Immature natural killer cell (primary cell): ENCODE data around the gene DTL. TPM values are rescaled to one million over a fixed set of nuclear protein-coding genes. Genes with fewer than 3 reads are reported as not detected.
A peak's percentile ranks its signal among the peaks of the same experiment; 100 is the strongest.

ENCODE experiments used
- DNase-seq, 3 donors: peaks; one replicate each; pipeline ENCODE4 v3.0.0; 2022; ENCODE audit warnings: mixed read lengths in 1 of 3
- H3K27ac Mint-ChIP-seq, 6 donors: one replicate each; pipeline ENCODE4 v1.8.0; 2020; ENCODE audit warnings: mixed read lengths in 6 of 6, mild to moderate bottlenecking in 5 of 6, inconsistent platforms in 4 of 6, moderate library complexity in 3 of 6
- H3K27me3 Mint-ChIP-seq, 3 donors: one replicate each; pipeline ENCODE4 v1.8.0; 2020 to 2021; ENCODE audit warnings: low read depth in 3 of 3, mild to moderate bottlenecking in 3 of 3, mixed read lengths in 3 of 3, moderate library complexity in 3 of 3, inconsistent platforms in 1 of 3
- H3K36me3 Mint-ChIP-seq, 3 donors: one replicate each; pipeline ENCODE4 v1.8.0; 2020; ENCODE audit warnings: mixed read lengths in 3 of 3, inconsistent platforms in 2 of 3, mild to moderate bottlenecking in 2 of 3
- H3K4me1 Mint-ChIP-seq, 2 donors: one replicate each; pipeline ENCODE4 v1.8.0; 2020; ENCODE audit warnings: inconsistent platforms in 2 of 2, mild to moderate bottlenecking in 2 of 2, mixed read lengths in 2 of 2, moderate library complexity in 1 of 2
- H3K4me3 Mint-ChIP-seq, 5 donors: one replicate each; pipeline ENCODE4 v1.8.0; 2020; ENCODE audit warnings: mild to moderate bottlenecking in 5 of 5, mixed read lengths in 5 of 5, inconsistent platforms in 3 of 5, moderate library complexity in 3 of 5
- H3K9me3 Mint-ChIP-seq, 6 donors: one replicate each; pipeline ENCODE4 v1.8.0; 2020; ENCODE audit warnings: mild to moderate bottlenecking in 6 of 6, mixed read lengths in 6 of 6, inconsistent platforms in 4 of 6, moderate library complexity in 3 of 6
- polyA plus RNA-seq, 3 donors: library from polyadenylated mRNA; unstranded; fragments of 300-500 nt; fragmentation: Illumina TruSeq; gene quantifications; one replicate each; pipeline ENCODE4 v1.2.3, GENCODE V29; 2021

Gene DTL
- polyA plus RNA-seq, 3 donors from 2014 or later = 1.4 to 3.5 (median 3.1) TPM

- Mint-ChIP-seq H3K27me3 (peaks cover 0 to 2% (median 0%) of the 10 kb centered on the region in 3 donors), H3K4me1 (peaks cover 19 to 26% of the 10 kb centered on the region in 2 donors), H3K9me3 (no peaks in the 10 kb centered on the region), H3K27ac (peak overlapping the region; percentile 48 to 79 (median 63)), H3K4me3 (peak overlapping the region in 3 of 5 donors; percentile 13 to 53 (median 51)), H3K36me3 (no peaks in the 10 kb centered on the region)
- DNase-seq = no peak
These were observed 54.1 kb downstream of the DTL start for GRCh38 chr1:212089560-212090163.

- no peaks in the 10 kb centered on the region for H3K9me3 Mint-ChIP-seq
- DNase-seq = no peak
- H3K4me1 Mint-ChIP-seq = peaks cover 20 to 26% of the 10 kb centered on the region in 2 donors
- peaks cover 0 to 6% (median 0%) of the 10 kb centered on the region in 3 donors for H3K36me3 Mint-ChIP-seq
- H3K4me3 Mint-ChIP-seq = no peak overlapping the region
- no peak overlapping the region for H3K27ac Mint-ChIP-seq
- peaks cover 0 to 2% (median 0%) of the 10 kb centered on the region in 3 donors for H3K27me3 Mint-ChIP-seq
These were observed 56.0 kb downstream of the DTL start for GRCh38 chr1:212091438-212092121.

GRCh38 chr1:212097360-212097759 lies 61.8 kb downstream of the DTL start:
- Mint-ChIP-seq H3K4me1 (peaks cover 0 to 2% of the 10 kb centered on the region in 2 donors), H3K27me3 (peaks cover 0 to 4% (median 0%) of the 10 kb centered on the region in 3 donors), H3K36me3 (peaks cover 0 to 25% (median 9%) of the 10 kb centered on the region in 3 donors), H3K27ac (no peak overlapping the region), H3K4me3 (no peak overlapping the region), H3K9me3 (peaks cover 0 to 7% (median 6%) of the 10 kb centered on the region in 6 donors)
- DNase-seq = no peak

GRCh38 chr1:212098310-212098709 lies 62.8 kb downstream of the DTL start:
- H3K4me3 Mint-ChIP-seq = no peak overlapping the region
- no peak for DNase-seq
- H3K36me3 Mint-ChIP-seq = peaks cover 0 to 25% (median 9%) of the 10 kb centered on the region in 3 donors
- H3K27ac Mint-ChIP-seq = no peak overlapping the region
- peaks cover 0 to 7% (median 6%) of the 10 kb centered on the region in 6 donors for H3K9me3 Mint-ChIP-seq
- peaks cover 0 to 2% of the 10 kb centered on the region in 2 donors for H3K4me1 Mint-ChIP-seq
- peaks cover 0 to 3% (median 0%) of the 10 kb centered on the region in 3 donors for H3K27me3 Mint-ChIP-seq

- Mint-ChIP-seq H3K4me3 (no peak overlapping the region), H3K27ac (no peak overlapping the region), H3K4me1 (peaks cover 0 to 2% of the 10 kb centered on the region in 2 donors)
These were observed 63.2 kb downstream of the DTL start for GRCh38 chr1:212098771-212099170.

GRCh38 chr1:212101251-212101650 lies 65.7 kb downstream of the DTL start:
- Mint-ChIP-seq H3K36me3 (peaks cover 0 to 23% (median 9%) of the 10 kb centered on the region in 3 donors), H3K27me3 (peaks cover 0 to 3% (median 2%) of the 10 kb centered on the region in 3 donors), H3K4me1 (no peaks in the 10 kb centered on the region), H3K4me3 (peak overlapping the region in 1 of 5 donors; percentile 15), H3K9me3 (peaks cover 0 to 7% (median 6%) of the 10 kb centered on the region in 6 donors), H3K27ac (peak overlapping the region in 2 of 6 donors; percentile 19 to 41)
- no peak for DNase-seq

More at GRCh38 chr1:212098771-212099170, 63.2 kb downstream of the DTL start:
- Mint-ChIP-seq H3K36me3 (peaks cover 0 to 25% (median 9%) of the 10 kb centered on the region in 3 donors), H3K27me3 (peaks cover 0 to 3% (median 0%) of the 10 kb centered on the region in 3 donors), H3K9me3 (peaks cover 0 to 7% (median 6%) of the 10 kb centered on the region in 6 donors)
- DNase-seq = no peak

GRCh38 chr1:212101735-212102134 lies 66.2 kb downstream of the DTL start:
- Mint-ChIP-seq H3K36me3 (peaks cover 0 to 21% (median 9%) of the 10 kb centered on the region in 3 donors), H3K27ac (peak overlapping the region in 2 of 6 donors; percentile 10 to 41), H3K4me1 (no peaks in the 10 kb centered on the region), H3K27me3 (peaks cover 0 to 3% (median 2%) of the 10 kb centered on the region in 3 donors), H3K4me3 (no peak overlapping the region), H3K9me3 (peaks cover 0 to 7% (median 6%) of the 10 kb centered on the region in 6 donors)
- no peak for DNase-seq

- H3K27ac Mint-ChIP-seq = no peak overlapping the region
These were observed 69.2 kb downstream of the DTL start for GRCh38 chr1:212104586-212105325.

GRCh38 chr1:212106286-212106792 lies 70.8 kb downstream of the DTL start:
- Mint-ChIP-seq H3K27me3 (peaks cover 0 to 2% (median 0%) of the 10 kb centered on the region in 3 donors), H3K9me3 (no peaks in the 10 kb centered on the region), H3K4me3 (no peak overlapping the region), H3K36me3 (peaks cover 0 to 2% (median 0%) of the 10 kb centered on the region in 3 donors), H3K4me1 (no peaks in the 10 kb centered on the region), H3K27ac (no peak overlapping the region)
- no peak for DNase-seq

More at GRCh38 chr1:212104586-212105325, 69.2 kb downstream of the DTL start:
- DNase-seq = no peak
- H3K4me1 Mint-ChIP-seq = no peaks in the 10 kb centered on the region
- peaks cover 0 to 2% (median 0%) of the 10 kb centered on the region in 6 donors for H3K9me3 Mint-ChIP-seq
- peaks cover 0 to 2% (median 0%) of the 10 kb centered on the region in 3 donors for H3K27me3 Mint-ChIP-seq
- peaks cover 0 to 2% (median 0%) of the 10 kb centered on the region in 3 donors for H3K36me3 Mint-ChIP-seq
- H3K4me3 Mint-ChIP-seq = no peak overlapping the region

- H3K36me3 Mint-ChIP-seq = peaks cover 0 to 2% (median 0%) of the 10 kb centered on the region in 3 donors
- no peaks in the 10 kb centered on the region for H3K4me1 Mint-ChIP-seq
- H3K9me3 Mint-ChIP-seq = no peaks in the 10 kb centered on the region
- H3K27me3 Mint-ChIP-seq = peaks cover 0 to 2% (median 0%) of the 10 kb centered on the region in 3 donors
- no peak overlapping the region for H3K27ac Mint-ChIP-seq
- no peak for DNase-seq
- H3K4me3 Mint-ChIP-seq = no peak overlapping the region
These were observed 71.9 kb downstream of the DTL start for GRCh38 chr1:212107481-212107880.

- Mint-ChIP-seq H3K9me3 (no peaks in the 10 kb centered on the region), H3K4me3 (no peak overlapping the region), H3K36me3 (peaks cover 0 to 2% (median 0%) of the 10 kb centered on the region in 3 donors), H3K27me3 (peaks cover 0 to 2% (median 0%) of the 10 kb centered on the region in 3 donors), H3K4me1 (no peaks in the 10 kb centered on the region), H3K27ac (no peak overlapping the region)
- no peak for DNase-seq
These were observed 72.6 kb downstream of the DTL start for GRCh38 chr1:212108187-212108586.

- Mint-ChIP-seq H3K36me3 (peaks cover 0 to 2% (median 0%) of the 10 kb centered on the region in 3 donors), H3K27ac (no peak overlapping the region), H3K9me3 (no peaks in the 10 kb centered on the region), H3K4me1 (no peaks in the 10 kb centered on the region), H3K27me3 (peaks cover 0 to 2% (median 0%) of the 10 kb centered on the region in 3 donors), H3K4me3 (no peak overlapping the region)
- no peak for DNase-seq
These were observed 73.4 kb downstream of the DTL start for GRCh38 chr1:212108981-212109380.

GRCh38 chr1:212109728-212110127 lies 74.2 kb downstream of the DTL start:
- H3K4me3 Mint-ChIP-seq = no peak overlapping the region
- H3K9me3 Mint-ChIP-seq = no peaks in the 10 kb centered on the region
- DNase-seq = no peak
- H3K4me1 Mint-ChIP-seq = no peaks in the 10 kb centered on the region
- no peak overlapping the region for H3K27ac Mint-ChIP-seq
- H3K36me3 Mint-ChIP-seq = peaks cover 0 to 2% (median 0%) of the 10 kb centered on the region in 3 donors
- peaks cover 0 to 2% (median 0%) of the 10 kb centered on the region in 3 donors for H3K27me3 Mint-ChIP-seq
